GM23338 (cell line): ENCODE data around the gene PRSS2.

Experiments used
- CREB1 ChIP-seq: fragments of 250-450 bp; sonication (Bioruptor Pico); IDR thresholded peaks from 2 replicates; pipeline ENCODE4 v1.5.0; 2020; ENCODE audit warnings: low read depth, mild to moderate bottlenecking, moderate library complexity
- EZH2 ChIP-seq: fragments of 200-600 bp; sonication (generic); IDR thresholded peaks from one replicate; pipeline ENCODE4 v1.8.0; 2017; ENCODE audit warnings: antibody characterized with exemption, mild to moderate bottlenecking, low read depth; ENCODE audit not compliant: unreplicated experiment
- EZH2phosphoT487 ChIP-seq: fragments of 200-600 bp; sonication (generic); IDR thresholded peaks from one replicate; pipeline ENCODE4 v1.8.1; 2018; ENCODE audit warnings: antibody characterized with exemption; ENCODE audit not compliant: unreplicated experiment
- JUNB ChIP-seq: IDR thresholded peaks from one replicate; pipeline ENCODE4 v1.6.1; 2016; ENCODE audit warnings: antibody characterized with exemption; ENCODE audit not compliant: unreplicated experiment
- POLR2AphosphoS5 ChIP-seq: IDR thresholded peaks from 2 replicates; pipeline ENCODE4 v1.6.1; 2016; ENCODE audit warnings: antibody characterized with exemption, low read depth
- REST ChIP-seq: IDR thresholded peaks from one replicate; pipeline ENCODE4 v1.6.1; 2018; ENCODE audit warnings: antibody characterized with exemption; ENCODE audit not compliant: unreplicated experiment
- STAT1 ChIP-seq: IDR thresholded peaks from one replicate; pipeline ENCODE4 v1.6.1; 2016; ENCODE audit warnings: antibody characterized with exemption; ENCODE audit not compliant: unreplicated experiment
- ZNF114 ChIP-seq: fragments of 250-450 bp; sonication (Bioruptor Pico); IDR thresholded peaks from 2 replicates; pipeline ENCODE4 v1.5.0; 2020; ENCODE audit warnings: mild to moderate bottlenecking, moderate library complexity
- ZNF331 ChIP-seq: fragments of 250-450 bp; sonication (Bioruptor Pico); IDR thresholded peaks from 2 replicates; pipeline ENCODE4 v1.5.0; 2020; ENCODE audit warnings: low read depth, mild to moderate bottlenecking, moderate library complexity
- TF ChIP-seq, protein P1 (sequence below), 2 experiments: fragments of 200-600 bp in 1 of 2; sonication (generic) in 1 of 2; conservative IDR thresholded peaks; 2 replicates each; pipeline versions ENCODE4 v1.5.1 to v1.6.1; 2016 to 2017; ENCODE audit warnings: antibody characterized with exemption in 2 of 2, low read depth in 2 of 2, mild to moderate bottlenecking in 2 of 2, moderate library complexity in 1 of 2
- TF ChIP-seq, protein P2 (sequence below): IDR thresholded peaks from 2 replicates; pipeline ENCODE4 v1.6.1; 2016; ENCODE audit warnings: antibody characterized with exemption

GRCh38 chr7:142815134-142815533 is 44.4 kb downstream of the PRSS2 start:
- TF ChIP-seq POLR2AphosphoS5 (no peak), STAT1 (no peak), EZH2phosphoT487 (no peak), JUNB (no peak), EZH2 (no peak), REST (no peak), ZNF114 (CRISPR knock-in tag) (no peak), CREB1 (CRISPR knock-in tag) (no peak), ZNF331 (CRISPR knock-in tag) (no peak)
- TF ChIP-seq, protein P1, sequence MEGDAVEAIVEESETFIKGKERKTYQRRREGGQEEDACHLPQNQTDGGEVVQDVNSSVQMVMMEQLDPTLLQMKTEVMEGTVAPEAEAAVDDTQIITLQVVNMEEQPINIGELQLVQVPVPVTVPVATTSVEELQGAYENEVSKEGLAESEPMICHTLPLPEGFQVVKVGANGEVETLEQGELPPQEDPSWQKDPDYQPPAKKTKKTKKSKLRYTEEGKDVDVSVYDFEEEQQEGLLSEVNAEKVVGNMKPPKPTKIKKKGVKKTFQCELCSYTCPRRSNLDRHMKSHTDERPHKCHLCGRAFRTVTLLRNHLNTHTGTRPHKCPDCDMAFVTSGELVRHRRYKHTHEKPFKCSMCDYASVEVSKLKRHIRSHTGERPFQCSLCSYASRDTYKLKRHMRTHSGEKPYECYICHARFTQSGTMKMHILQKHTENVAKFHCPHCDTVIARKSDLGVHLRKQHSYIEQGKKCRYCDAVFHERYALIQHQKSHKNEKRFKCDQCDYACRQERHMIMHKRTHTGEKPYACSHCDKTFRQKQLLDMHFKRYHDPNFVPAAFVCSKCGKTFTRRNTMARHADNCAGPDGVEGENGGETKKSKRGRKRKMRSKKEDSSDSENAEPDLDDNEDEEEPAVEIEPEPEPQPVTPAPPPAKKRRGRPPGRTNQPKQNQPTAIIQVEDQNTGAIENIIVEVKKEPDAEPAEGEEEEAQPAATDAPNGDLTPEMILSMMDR (conservative IDR thresholded peaks at IDR 0.05; ENCODE audit: low read depth in 2 of 2) = no peak
- TF ChIP-seq, protein P2, sequence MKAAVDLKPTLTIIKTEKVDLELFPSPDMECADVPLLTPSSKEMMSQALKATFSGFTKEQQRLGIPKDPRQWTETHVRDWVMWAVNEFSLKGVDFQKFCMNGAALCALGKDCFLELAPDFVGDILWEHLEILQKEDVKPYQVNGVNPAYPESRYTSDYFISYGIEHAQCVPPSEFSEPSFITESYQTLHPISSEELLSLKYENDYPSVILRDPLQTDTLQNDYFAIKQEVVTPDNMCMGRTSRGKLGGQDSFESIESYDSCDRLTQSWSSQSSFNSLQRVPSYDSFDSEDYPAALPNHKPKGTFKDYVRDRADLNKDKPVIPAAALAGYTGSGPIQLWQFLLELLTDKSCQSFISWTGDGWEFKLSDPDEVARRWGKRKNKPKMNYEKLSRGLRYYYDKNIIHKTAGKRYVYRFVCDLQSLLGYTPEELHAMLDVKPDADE = no peak
